Measurements from ENCODE around the gene HHAT. TPM values are rescaled to one million over a fixed set of nuclear protein-coding genes. Genes with fewer than 3 reads are reported as not detected.
A peak's percentile ranks its signal among the peaks of the same experiment; 100 is the strongest.

HHAT gene
- polyA plus RNA-seq, 2 of the 4 experiments (the other 2 are of a cell fraction), result 3.8 to 4.5 TPM

DNA sequence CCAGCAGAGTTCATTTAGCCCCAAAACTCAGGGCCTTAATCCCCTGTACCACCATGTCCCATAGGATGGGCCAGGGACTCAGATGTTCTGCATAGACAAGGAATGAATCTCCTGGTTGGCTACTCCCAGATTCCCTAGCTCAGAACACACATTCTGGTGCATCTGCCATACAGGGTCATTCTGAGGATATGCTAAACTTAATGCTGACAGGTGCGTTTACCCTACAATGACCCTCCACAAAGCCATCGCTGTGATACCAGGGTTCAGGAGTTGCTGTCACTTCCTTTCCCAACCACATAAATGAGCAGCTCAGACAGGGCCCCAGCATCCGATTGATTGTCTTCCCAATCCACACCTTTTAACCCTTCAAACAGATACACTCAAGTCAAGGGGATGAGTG is 32.0 kb upstream of the HHAT start:
- DNase-seq (ENCODE audit: low read depth in 1 of 2, low spot score in 1 of 2) (no peak), ATAC-seq (no peak), FAIRE-seq (no peak)
- Histone ChIP-seq H3K4me1 (0 out of 3 replicates have a peak, but pooled peaks cover 3% of the 10 kb centered on the region), H3K4me3 (no peak overlapping the region), H3K4me2 (no peak overlapping the region), H3K27ac (no peak overlapping the region), H3K9me3 (no peaks in the 10 kb centered on the region)
- 95% methylated on average over 3 of the region's 3 CpGs for WGBS (ENCODE audit: missing lambda C conversion rate)
- CTCF ChIA-PET, result interaction anchor here (6.7 kb wide), 1 partner anchor 15 kb away, joined by 26 read pairs; no protein-coding TSS in a partner anchor
- POLR2A ChIA-PET, result no interaction called here
- TF ChIP-seq ZNF302 (CRISPR knock-in tag; IDR thresholded peaks at IDR 0.05), result no peak
- no peak for TF ChIP-seq JUNB (IDR thresholded peaks at IDR 0.05)
- TF ChIP-seq MAFK (IDR thresholded peaks at IDR 0.05; ENCODE audit: partially characterized antibody), result peak; percentile 55
- TF ChIP-seq ZFP36 (IDR thresholded peaks at IDR 0.05; ENCODE audit: borderline replicate concordance, partially characterized antibody), result no peak
- no peak for TF ChIP-seq PHF8 (IDR thresholded peaks at IDR 0.05; ENCODE audit: borderline replicate concordance, low read depth)

DNA sequence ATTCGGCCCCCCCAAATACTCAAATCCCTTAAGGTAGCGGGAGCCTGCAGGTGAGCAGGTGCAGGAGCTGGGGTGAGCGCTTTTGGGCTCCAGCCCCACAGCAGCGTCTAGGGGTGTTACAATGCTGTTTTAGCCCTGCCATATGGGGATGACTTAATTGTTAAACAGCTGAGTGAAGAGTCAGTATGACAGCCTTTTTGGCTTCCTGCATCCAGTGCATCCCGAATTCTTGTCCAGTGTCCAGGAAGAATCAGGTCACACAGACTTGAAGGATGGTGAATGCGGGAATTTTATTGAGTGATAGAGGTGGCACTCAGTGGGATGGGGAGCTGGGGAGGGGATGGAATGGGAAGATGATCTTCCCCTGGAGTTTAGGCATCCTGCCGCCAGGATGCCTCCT is 30.4 kb upstream of the HHAT start:
- CTCF ChIA-PET, result interaction anchor here (0.9 to 1.6 kb wide), 2 partner anchors 9 to 10 kb away, joined by 3 to 7 read pairs; no protein-coding TSS in a partner anchor
- Histone ChIP-seq H3K4me2 (no peak overlapping the region), H3K4me3 (no peak overlapping the region), H3K4me1 (no peaks in the 10 kb centered on the region), H3K9me3 (no peaks in the 10 kb centered on the region), H3K27ac (no peak overlapping the region)
- TF ChIP-seq RFX5 (IDR thresholded peaks at IDR 0.05), result no peak
- no peak for TF ChIP-seq HOXB5 (CRISPR knock-in tag; IDR thresholded peaks at IDR 0.05)
- TF ChIP-seq MYC (IDR thresholded peaks at IDR 0.05; ENCODE audit: borderline replicate concordance, low read length), result no peak
- TF ChIP-seq, protein P1, sequence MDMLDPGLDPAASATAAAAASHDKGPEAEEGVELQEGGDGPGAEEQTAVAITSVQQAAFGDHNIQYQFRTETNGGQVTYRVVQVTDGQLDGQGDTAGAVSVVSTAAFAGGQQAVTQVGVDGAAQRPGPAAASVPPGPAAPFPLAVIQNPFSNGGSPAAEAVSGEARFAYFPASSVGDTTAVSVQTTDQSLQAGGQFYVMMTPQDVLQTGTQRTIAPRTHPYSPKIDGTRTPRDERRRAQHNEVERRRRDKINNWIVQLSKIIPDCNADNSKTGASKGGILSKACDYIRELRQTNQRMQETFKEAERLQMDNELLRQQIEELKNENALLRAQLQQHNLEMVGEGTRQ (IDR thresholded peaks at IDR 0.05), result no peak
- no peak for TF ChIP-seq RARB (CRISPR knock-in tag; IDR thresholded peaks at IDR 0.05)
- TF ChIP-seq ZSCAN20 (CRISPR knock-in tag; IDR thresholded peaks at IDR 0.05), result no peak
- TF ChIP-seq TP53 (CRISPR knock-in tag; IDR thresholded peaks at IDR 0.05), result no peak
- TF ChIP-seq, protein P2, sequence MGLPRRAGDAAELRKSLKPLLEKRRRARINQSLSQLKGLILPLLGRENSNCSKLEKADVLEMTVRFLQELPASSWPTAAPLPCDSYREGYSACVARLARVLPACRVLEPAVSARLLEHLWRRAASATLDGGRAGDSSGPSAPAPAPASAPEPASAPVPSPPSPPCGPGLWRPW (IDR thresholded peaks at IDR 0.05), result no peak
- POLR2A ChIA-PET, result no interaction called here
- 54% methylated on average over 7 of the region's 7 CpGs for WGBS (ENCODE audit: missing lambda C conversion rate)
- ATAC-seq (no peak), FAIRE-seq (no peak), DNase-seq (ENCODE audit: low read depth in 1 of 2, low spot score in 1 of 2) (no peak)

DNA sequence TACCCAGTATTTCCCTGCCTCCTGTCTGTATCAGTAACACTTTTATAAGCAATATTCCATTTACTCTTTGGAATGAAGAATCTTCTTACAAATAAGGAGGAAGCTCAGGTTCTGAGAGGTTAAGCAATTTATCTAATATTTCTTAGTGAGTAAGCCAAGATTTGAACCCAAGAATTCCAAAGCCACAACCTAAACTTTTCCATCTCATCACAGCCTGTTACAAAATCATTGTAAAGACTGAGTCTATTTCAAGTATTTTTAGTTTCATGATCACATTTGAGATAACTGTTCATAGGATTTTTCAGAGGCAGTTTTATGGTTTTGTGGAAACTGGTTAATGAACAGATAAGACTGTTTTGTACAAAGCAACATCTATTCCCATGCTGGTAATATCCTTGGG is 29.8 kb upstream of the HHAT start:
- no peak for ATAC-seq
- DNase-seq (ENCODE audit: low read depth in 1 of 2, low spot score in 1 of 2), result no peak

More for the DNA sequence above, 29.8 kb upstream of the HHAT start:
- no peak for FAIRE-seq
- Histone ChIP-seq H3K4me2 (no peak overlapping the region), H3K9me3 (no peaks in the 10 kb centered on the region), H3K4me3 (no peak overlapping the region), H3K4me1 (no peaks in the 10 kb centered on the region), H3K27ac (no peak overlapping the region)
- ChIA-PET CTCF (interaction anchor here (0.9 to 1.6 kb wide), 3 partner anchors 9 to 11 kb away, joined by 3 to 7 read pairs (median 4); no protein-coding TSS in a partner anchor), POLR2A (no interaction called here)
- TF ChIP-seq CHD2 (IDR thresholded peaks at IDR 0.05; ENCODE audit: low read length, partially characterized antibody) (no peak), CHD4 (IDR thresholded peaks at IDR 0.05; ENCODE audit: borderline replicate concordance) (no peak), FOXS1 (CRISPR knock-in tag; IDR thresholded peaks at IDR 0.05) (no peak), CBX2 (IDR thresholded peaks at IDR 0.05; ENCODE audit: borderline replicate concordance, low read depth) (no peak), MYC (IDR thresholded peaks at IDR 0.05; ENCODE audit: borderline replicate concordance, low read length) (no peak), EHF (CRISPR knock-in tag; IDR thresholded peaks at IDR 0.05) (no peak), MAFK (IDR thresholded peaks at IDR 0.05; ENCODE audit: partially characterized antibody) (no peak), RAD21 (conservative IDR thresholded peaks at IDR 0.05 in 1 of 2, IDR thresholded peaks at IDR 0.05 in 1 of 2) (no peak), TP53 (CRISPR knock-in tag; IDR thresholded peaks at IDR 0.05) (no peak), RNF2 (IDR thresholded peaks at IDR 0.05; ENCODE audit: borderline replicate concordance, low read depth) (no peak)
- TF ChIP-seq, protein P3, sequence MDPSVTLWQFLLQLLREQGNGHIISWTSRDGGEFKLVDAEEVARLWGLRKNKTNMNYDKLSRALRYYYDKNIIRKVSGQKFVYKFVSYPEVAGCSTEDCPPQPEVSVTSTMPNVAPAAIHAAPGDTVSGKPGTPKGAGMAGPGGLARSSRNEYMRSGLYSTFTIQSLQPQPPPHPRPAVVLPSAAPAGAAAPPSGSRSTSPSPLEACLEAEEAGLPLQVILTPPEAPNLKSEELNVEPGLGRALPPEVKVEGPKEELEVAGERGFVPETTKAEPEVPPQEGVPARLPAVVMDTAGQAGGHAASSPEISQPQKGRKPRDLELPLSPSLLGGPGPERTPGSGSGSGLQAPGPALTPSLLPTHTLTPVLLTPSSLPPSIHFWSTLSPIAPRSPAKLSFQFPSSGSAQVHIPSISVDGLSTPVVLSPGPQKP (IDR thresholded peaks at IDR 0.05; ENCODE audit: low read depth, low read length), result no peak
- TF ChIP-seq, protein P1 (IDR thresholded peaks at IDR 0.05), result no peak
